HepG2 (cell line): ENCODE results near the gene TSC22D4. TPM values are rescaled to one million over a fixed set of nuclear protein-coding genes. Genes with fewer than 3 reads are reported as not detected.

Source experiments
- ARNT2 ChIP-seq: sonication (generic); formaldehyde crosslinking; IDR thresholded peaks from 2 replicates; pipeline ENCODE4 v1.8.0; 2022; ENCODE audit warnings: mild to moderate bottlenecking, low read depth, missing genetic modification reagents, moderate library complexity
- BCL6 ChIP-seq: IDR thresholded peaks from 2 replicates; pipeline ENCODE4 v1.6.1; 2016; ENCODE audit warnings: missing genetic modification reagents, missing compliant biosample characterization
- MXI1 ChIP-seq: IDR thresholded peaks from 3 replicates; pipeline ENCODE4 v1.6.1; 2012; ENCODE audit warnings: low read depth, low read length, inconsistent platforms, borderline replicate concordance
- NR3C1 ChIP-seq: sonication (generic); formaldehyde crosslinking; IDR thresholded peaks from 2 replicates; pipeline ENCODE4 v1.4.0; 2020; ENCODE audit warnings: missing genetic modification reagents
- RXRB ChIP-seq: IDR thresholded peaks from 2 replicates; pipeline ENCODE4 v1.6.1; 2016; ENCODE audit warnings: borderline replicate concordance, missing genetic modification reagents, missing compliant biosample characterization
- SMAD3 ChIP-seq: sonication (generic); formaldehyde crosslinking; IDR thresholded peaks from 2 replicates; pipeline ENCODE4 v1.4.0; 2020; ENCODE audit warnings: missing genetic modification reagents
- USF2 ChIP-seq, 2 experiments: sonication (generic) in 1 of 2; formaldehyde crosslinking in 1 of 2; IDR thresholded peaks; 2 replicates each; pipeline versions ENCODE4 v1.5.1 to v1.6.1; 2011 to 2020; ENCODE audit warnings: borderline replicate concordance in 1 of 2, low read depth in 1 of 2, low read length in 1 of 2, mild to moderate bottlenecking in 1 of 2, missing genetic modification reagents in 1 of 2, moderate library complexity in 1 of 2
- XRCC5 ChIP-seq: fragments of 200-400 bp; formaldehyde crosslinking; optimal IDR thresholded peaks from 2 replicates; pipeline ENCODE3; 2017; ENCODE audit warnings: mild to moderate bottlenecking, low read length
- ZNF3 ChIP-seq: IDR thresholded peaks from 2 replicates; pipeline ENCODE4 v1.7.0; 2017; ENCODE audit warnings: inconsistent platforms
- ZNF441 ChIP-seq: sonication (generic); formaldehyde crosslinking; IDR thresholded peaks from 2 replicates; pipeline ENCODE4 v1.7.0; 2021; ENCODE audit warnings: missing genetic modification reagents, borderline replicate concordance
- ZNF460 ChIP-seq: sonication (generic); formaldehyde crosslinking; IDR thresholded peaks from 2 replicates; pipeline ENCODE4 v1.5.1; 2020; ENCODE audit warnings: missing genetic modification reagents, mild to moderate bottlenecking, borderline replicate concordance
- polyA plus RNA-seq, 8 experiments: library from polyadenylated mRNA; depleted of rRNA in 3 of 8; stranded (reverse) in 7 of 8; unstranded in 1 of 8; fragments of >200 nt; fragmentation: Illumina TruSeq in 4 of 8; extraction: Trizol in 4 of 8; gene quantifications; 2 replicates each; pipeline versions ENCODE4 v1.2.1 to v1.2.3, GENCODE V29; 2011 to 2016; ENCODE audit warnings: low read depth in 4 of 8, missing spikeins in 1 of 8, mixed read lengths in 1 of 8; ENCODE audit not compliant: insufficient read depth in 1 of 8
- total RNA-seq, 5 experiments: library from RNA; depleted of rRNA; stranded (reverse); fragments of >200 nt; fragmentation: Illumina TruSeq; extraction: Trizol; gene quantifications; 2 replicates each; pipeline ENCODE4 v1.2.3, GENCODE V29; 2016; ENCODE audit warnings: low read depth in 1 of 5
- TF ChIP-seq, protein P1 (sequence below): sonication (generic); formaldehyde crosslinking; IDR thresholded peaks from 2 replicates; pipeline ENCODE4 v1.5.1; 2020; ENCODE audit warnings: missing genetic modification reagents, mild to moderate bottlenecking, borderline replicate concordance
- TF ChIP-seq, protein P2 (sequence below): sonication (generic); formaldehyde crosslinking; IDR thresholded peaks from 2 replicates; pipeline ENCODE4 v1.8.1; 2023; ENCODE audit warnings: missing genetic modification reagents, mild to moderate bottlenecking, borderline replicate concordance
- TF ChIP-seq, protein P3 (sequence below): sonication (generic); formaldehyde crosslinking; IDR thresholded peaks from 2 replicates; pipeline ENCODE4 v1.4.0; 2020; ENCODE audit warnings: missing genetic modification reagents

Gene TSC22D4
- total and polyA plus RNA-seq, 2 of the 13 experiments (the other 11 are each of a cell fraction or from before 2014, with no cell fraction given): 7.7 to 8.7 TPM

- TF ChIP-seq, protein P1, sequence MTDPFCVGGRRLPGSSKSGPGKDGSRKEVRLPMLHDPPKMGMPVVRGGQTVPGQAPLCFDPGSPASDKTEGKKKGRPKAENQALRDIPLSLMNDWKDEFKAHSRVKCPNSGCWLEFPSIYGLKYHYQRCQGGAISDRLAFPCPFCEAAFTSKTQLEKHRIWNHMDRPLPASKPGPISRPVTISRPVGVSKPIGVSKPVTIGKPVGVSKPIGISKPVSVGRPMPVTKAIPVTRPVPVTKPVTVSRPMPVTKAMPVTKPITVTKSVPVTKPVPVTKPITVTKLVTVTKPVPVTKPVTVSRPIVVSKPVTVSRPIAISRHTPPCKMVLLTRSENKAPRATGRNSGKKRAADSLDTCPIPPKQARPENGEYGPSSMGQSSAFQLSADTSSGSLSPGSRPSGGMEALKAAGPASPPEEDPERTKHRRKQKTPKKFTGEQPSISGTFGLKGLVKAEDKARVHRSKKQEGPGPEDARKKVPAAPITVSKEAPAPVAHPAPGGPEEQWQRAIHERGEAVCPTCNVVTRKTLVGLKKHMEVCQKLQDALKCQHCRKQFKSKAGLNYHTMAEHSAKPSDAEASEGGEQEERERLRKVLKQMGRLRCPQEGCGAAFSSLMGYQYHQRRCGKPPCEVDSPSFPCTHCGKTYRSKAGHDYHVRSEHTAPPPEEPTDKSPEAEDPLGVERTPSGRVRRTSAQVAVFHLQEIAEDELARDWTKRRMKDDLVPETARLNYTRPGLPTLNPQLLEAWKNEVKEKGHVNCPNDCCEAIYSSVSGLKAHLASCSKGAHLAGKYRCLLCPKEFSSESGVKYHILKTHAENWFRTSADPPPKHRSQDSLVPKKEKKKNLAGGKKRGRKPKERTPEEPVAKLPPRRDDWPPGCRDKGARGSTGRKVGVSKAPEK (CRISPR knock-in tag): no peak
- TF ChIP-seq SMAD3 (CRISPR knock-in tag) (no peak), BCL6 (CRISPR knock-in tag) (no peak), USF2 (IDR thresholded peaks at IDR 0.05; ENCODE audit: low read depth, low read length) (no peak), USF2 (CRISPR knock-in tag; IDR thresholded peaks at IDR 0.05; ENCODE audit: borderline replicate concordance) (peak; percentile 40; the same call in 1 of the 2 replicates), ARNT2 (CRISPR knock-in tag) (peak; percentile 28; the same call in 1 of the 2 replicates), ZNF3 (CRISPR knock-in tag) (no peak), RXRB (CRISPR knock-in tag) (peak; percentile 29; the same call in 1 of the 2 replicates), NR3C1 (CRISPR knock-in tag) (no peak), MXI1 (no peak; the same call in 2 of the 3 replicates), ZNF441 (CRISPR knock-in tag) (peak; percentile 29; the same call in 1 of the 2 replicates), ZNF460 (no peak), XRCC5 (peak; percentile 72)
- TF ChIP-seq, protein P2, sequence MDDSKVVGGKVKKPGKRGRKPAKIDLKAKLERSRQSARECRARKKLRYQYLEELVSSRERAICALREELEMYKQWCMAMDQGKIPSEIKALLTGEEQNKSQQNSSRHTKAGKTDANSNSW (CRISPR knock-in tag): no peak
- TF ChIP-seq, protein P3, sequence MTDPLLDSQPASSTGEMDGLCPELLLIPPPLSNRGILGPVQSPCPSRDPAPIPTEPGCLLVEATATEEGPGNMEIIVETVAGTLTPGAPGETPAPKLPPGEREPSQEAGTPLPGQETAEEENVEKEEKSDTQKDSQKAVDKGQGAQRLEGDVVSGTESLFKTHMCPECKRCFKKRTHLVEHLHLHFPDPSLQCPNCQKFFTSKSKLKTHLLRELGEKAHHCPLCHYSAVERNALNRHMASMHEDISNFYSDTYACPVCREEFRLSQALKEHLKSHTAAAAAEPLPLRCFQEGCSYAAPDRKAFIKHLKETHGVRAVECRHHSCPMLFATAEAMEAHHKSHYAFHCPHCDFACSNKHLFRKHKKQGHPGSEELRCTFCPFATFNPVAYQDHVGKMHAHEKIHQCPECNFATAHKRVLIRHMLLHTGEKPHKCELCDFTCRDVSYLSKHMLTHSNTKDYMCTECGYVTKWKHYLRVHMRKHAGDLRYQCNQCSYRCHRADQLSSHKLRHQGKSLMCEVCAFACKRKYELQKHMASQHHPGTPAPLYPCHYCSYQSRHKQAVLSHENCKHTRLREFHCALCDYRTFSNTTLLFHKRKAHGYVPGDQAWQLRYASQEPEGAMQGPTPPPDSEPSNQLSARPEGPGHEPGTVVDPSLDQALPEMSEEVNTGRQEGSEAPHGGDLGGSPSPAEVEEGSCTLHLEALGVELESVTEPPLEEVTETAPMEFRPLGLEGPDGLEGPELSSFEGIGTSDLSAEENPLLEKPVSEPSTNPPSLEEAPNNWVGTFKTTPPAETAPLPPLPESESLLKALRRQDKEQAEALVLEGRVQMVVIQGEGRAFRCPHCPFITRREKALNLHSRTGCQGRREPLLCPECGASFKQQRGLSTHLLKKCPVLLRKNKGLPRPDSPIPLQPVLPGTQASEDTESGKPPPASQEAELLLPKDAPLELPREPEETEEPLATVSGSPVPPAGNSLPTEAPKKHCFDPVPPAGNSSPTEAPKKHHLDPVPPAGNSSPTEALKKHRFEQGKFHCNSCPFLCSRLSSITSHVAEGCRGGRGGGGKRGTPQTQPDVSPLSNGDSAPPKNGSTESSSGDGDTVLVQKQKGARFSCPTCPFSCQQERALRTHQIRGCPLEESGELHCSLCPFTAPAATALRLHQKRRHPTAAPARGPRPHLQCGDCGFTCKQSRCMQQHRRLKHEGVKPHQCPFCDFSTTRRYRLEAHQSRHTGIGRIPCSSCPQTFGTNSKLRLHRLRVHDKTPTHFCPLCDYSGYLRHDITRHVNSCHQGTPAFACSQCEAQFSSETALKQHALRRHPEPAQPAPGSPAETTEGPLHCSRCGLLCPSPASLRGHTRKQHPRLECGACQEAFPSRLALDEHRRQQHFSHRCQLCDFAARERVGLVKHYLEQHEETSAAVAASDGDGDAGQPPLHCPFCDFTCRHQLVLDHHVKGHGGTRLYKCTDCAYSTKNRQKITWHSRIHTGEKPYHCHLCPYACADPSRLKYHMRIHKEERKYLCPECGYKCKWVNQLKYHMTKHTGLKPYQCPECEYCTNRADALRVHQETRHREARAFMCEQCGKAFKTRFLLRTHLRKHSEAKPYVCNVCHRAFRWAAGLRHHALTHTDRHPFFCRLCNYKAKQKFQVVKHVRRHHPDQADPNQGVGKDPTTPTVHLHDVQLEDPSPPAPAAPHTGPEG (CRISPR knock-in tag): no peak
Observed at GRCh38 chr7:100478958-100479660, at the start of gene TSC22D4 (continued).
